ENCODE data around the gene NCOR1.

Gene NCOR1

GRCh38 chr17:16108386-16108785 is 106.9 kb downstream of the NCOR1 start:
- no peak overlapping the region for H3K4me3 ChIP-seq (replicated peaks in 1 of 2; ENCODE audit: low read depth in 2 of 2, low read length in 2 of 2)
- TF ChIP-seq CTCF (IDR thresholded peaks at IDR 0.05; ENCODE audit: low read depth, low read length): no peak
- no peak for DNase-seq (ENCODE audit: low read depth in 2 of 2)

- no peak for TF ChIP-seq CTCF (IDR thresholded peaks at IDR 0.05; ENCODE audit: low read depth, low read length)
- no peak for DNase-seq (ENCODE audit: low read depth in 2 of 2)
Observed at GRCh38 chr17:16107165-16107770, 108.1 kb downstream of the NCOR1 start.

GRCh38 chr17:16106161-16106891 is 109.0 kb downstream of the NCOR1 start:
- TF ChIP-seq CTCF (IDR thresholded peaks at IDR 0.05; ENCODE audit: low read depth, low read length): no peak
- DNase-seq (ENCODE audit: low read depth in 2 of 2): peak; percentile 73 to 81
- H3K4me3 ChIP-seq (replicated peaks in 1 of 2; ENCODE audit: low read depth in 2 of 2, low read length in 2 of 2): no peak overlapping the region

More at GRCh38 chr17:16107165-16107770, 108.1 kb downstream of the NCOR1 start:
- H3K4me3 ChIP-seq (replicated peaks in 1 of 2; ENCODE audit: low read depth in 2 of 2, low read length in 2 of 2): no peak overlapping the region

GRCh38 chr17:16104189-16104588 is 111.1 kb downstream of the NCOR1 start:
- no peak for DNase-seq (ENCODE audit: low read depth in 2 of 2)
- no peak overlapping the region for H3K4me3 ChIP-seq (replicated peaks in 1 of 2; ENCODE audit: low read depth in 2 of 2, low read length in 2 of 2)
- no peak for TF ChIP-seq CTCF (IDR thresholded peaks at IDR 0.05; ENCODE audit: low read depth, low read length)

GRCh38 chr17:16101440-16101839 is 113.9 kb downstream of the NCOR1 start:
- no peak overlapping the region for H3K4me3 ChIP-seq (replicated peaks in 1 of 2; ENCODE audit: low read depth in 2 of 2, low read length in 2 of 2)
- no peak for DNase-seq (ENCODE audit: low read depth in 2 of 2)
- TF ChIP-seq CTCF (IDR thresholded peaks at IDR 0.05; ENCODE audit: low read depth, low read length): no peak

- peak; percentile 20 for TF ChIP-seq CTCF (IDR thresholded peaks at IDR 0.05; ENCODE audit: low read depth, low read length)
- no peak overlapping the region for H3K4me3 ChIP-seq (replicated peaks in 1 of 2; ENCODE audit: low read depth in 2 of 2, low read length in 2 of 2)
- DNase-seq (ENCODE audit: low read depth in 2 of 2): peak; percentile 38 to 61
Observed at GRCh38 chr17:16100737-16101400, 114.5 kb downstream of the NCOR1 start.

Data from cardiac fibroblast (primary cell).